ENCODE data around the gene ROBO4. TPM values are rescaled to one million over a fixed set of nuclear protein-coding genes. Genes with fewer than 3 reads are reported as not detected.

Gene ROBO4
- total RNA-seq, 1 experiment from 2014 or later, result not detected

GRCh38 chr11:124880958-124881357 lies 16.7 kb downstream of the ROBO4 start (continued):
- TF ChIP-seq REST (IDR thresholded peaks at IDR 0.05; ENCODE audit: low read depth), result no peak
- no peak for TF ChIP-seq SP1 (IDR thresholded peaks at IDR 0.05; ENCODE audit: low read depth)
- no peak for TF ChIP-seq CBX3 (IDR thresholded peaks at IDR 0.05; ENCODE audit: low read depth)
- no peak for TF ChIP-seq SIN3A (IDR thresholded peaks at IDR 0.05; ENCODE audit: low read depth)
- no peak for TF ChIP-seq ATF3 (IDR thresholded peaks at IDR 0.05)
- TF ChIP-seq YY1 (IDR thresholded peaks at IDR 0.05; ENCODE audit: extremely low read depth, insufficient replicate concordance, low read depth, low read length), result no peak

GRCh38 chr11:124880290-124880611 lies 17.4 kb downstream of the ROBO4 start:
- ChIA-PET CTCF (no interaction called here), POLR2A (no interaction called here), RAD21 (ENCODE audit: low non-redundant PET in 1 of 2, low total read pairs in 2 of 2, uncharacterized antibody in 2 of 2, unreplicated experiment in 2 of 2) (no interaction called here)
- H4K20me1 ChIP-seq (ENCODE audit: insufficient read depth), result no peaks in the 10 kb centered on the region
- no peaks in the 10 kb centered on the region for H3K27me3 ChIP-seq (ENCODE audit: insufficient read depth, low read length)
- intact Hi-C loops (cut with micrococcal nuclease), result no loop called here
- ATAC-seq (no peak), DNase-seq (ENCODE audit: low read depth, low spot score) (no peak)
- no peaks in the 10 kb centered on the region for H3K36me3 ChIP-seq (ENCODE audit: control insufficient read depth in 1 of 2, insufficient read depth in 2 of 2, low read length in 2 of 2)
- no peaks in the 10 kb centered on the region for H3K9me3 ChIP-seq (ENCODE audit: control insufficient read depth in 1 of 2, insufficient read depth in 1 of 2, low read depth in 1 of 2, low read length in 2 of 2)
- no peak overlapping the region for H3K9ac ChIP-seq (ENCODE audit: low read length)
- no peak overlapping the region for H2AFZ ChIP-seq (ENCODE audit: low read depth, low read length, poor library complexity, severe bottlenecking)
- H3K27ac ChIP-seq (ENCODE audit: low read depth, low read length), result no peak overlapping the region
- TF ChIP-seq EGR1 (IDR thresholded peaks at IDR 0.05; ENCODE audit: low read depth) (no peak), ZBTB33 (IDR thresholded peaks at IDR 0.05; ENCODE audit: extremely low read depth, insufficient replicate concordance, low read length) (no peak), SIN3A (IDR thresholded peaks at IDR 0.05; ENCODE audit: low read depth) (no peak), POLR2A (IDR thresholded peaks at IDR 0.05; ENCODE audit: borderline replicate concordance, extremely low read depth, insufficient read depth, insufficient read length) (no peak), MAX (IDR thresholded peaks at IDR 0.05) (no peak), SP1 (IDR thresholded peaks at IDR 0.05; ENCODE audit: low read depth) (no peak)
- no peaks in the 10 kb centered on the region for H3K79me2 ChIP-seq (ENCODE audit: insufficient read depth, low read length)
- H3K4me2 ChIP-seq (ENCODE audit: low read length), result no peak overlapping the region
- H3K4me3 ChIP-seq (replicated peaks in 1 of 2; ENCODE audit: low read depth in 1 of 2, low read length in 2 of 2), result no peak overlapping the region
- no peaks in the 10 kb centered on the region for H3K9me2 ChIP-seq (ENCODE audit: insufficient read depth)
- H3K4me1 ChIP-seq (ENCODE audit: control insufficient read depth in 1 of 2, insufficient read depth in 2 of 2, low read length in 2 of 2), result peaks cover 12 to 21% of the 10 kb centered on the region in 2 experiments
- BruUV-seq (replicated peaks), result no TSS peak

All from HCT116 (cell line).